Lower leg skin (tissue), 4 donors: Measurements from ENCODE around the gene ARHGAP22. TPM values are rescaled to one million over a fixed set of nuclear protein-coding genes. Genes with fewer than 3 reads are reported as not detected.

Experiments
- DNase-seq, 2 donors: peaks; one replicate each; pipeline ENCODE4 v3.0.0-alpha.2; 2019; ENCODE audit warnings: low spot score in 2 of 2
- H3K4me3 ChIP-seq: fragments of 200-600 bp; sonication (generic); 2 replicates; pipeline ENCODE4 v1.5.1; 2017; ENCODE audit warnings: mild to moderate bottlenecking, low read depth; ENCODE audit not compliant: poor library complexity, severe bottlenecking
- CTCF ChIP-seq, 3 donors: fragments of 450-650 bp; IDR thresholded peaks; one replicate each; pipeline ENCODE4 v1.5.1; 2016; ENCODE audit warnings: antibody characterized with exemption in 3 of 3, mild to moderate bottlenecking in 3 of 3, moderate library complexity in 2 of 3
- POLR2A ChIP-seq, 2 donors: fragments of 450-650 bp; IDR thresholded peaks; one replicate each; pipeline ENCODE4 v1.6.1; 2016 to 2017; ENCODE audit warnings: antibody characterized with exemption in 2 of 2, mild to moderate bottlenecking in 1 of 2, moderate library complexity in 1 of 2
- WGBS, 2 donors: methylation state at CpG; one replicate each; pipeline ENCODE4 v1.1.5; 2018; 5-methylcytosine and 5-hydroxymethylcytosine counted together
- intact Hi-C: fragments of 100-400 bp; cut with DNase I; formaldehyde crosslinking; loops from one replicate; pipeline ENCODE4 v1.15.0; 2023; ENCODE audit warnings: low total_unique reads
- total RNA-seq, 4 donors: library from RNA; depleted of rRNA; stranded (reverse); fragments of >200 nt; gene quantifications; one replicate each; pipeline ENCODE4 v1.1.0, GENCODE V29; 2016

Gene ARHGAP22
- total RNA-seq, 4 donors from 2014 or later: 0.46 to 3.0 (median 1.4) TPM

- no peak overlapping the region for H3K4me3 ChIP-seq
- 69 to 70% methylated on average over 6 of the region's 6 CpGs for WGBS, 2 donors
- peak in 1 of 2 donors; percentile 65 for DNase-seq
- no peak for TF ChIP-seq POLR2A (IDR thresholded peaks at IDR 0.05)
- no peak for TF ChIP-seq CTCF (IDR thresholded peaks at IDR 0.05)
- intact Hi-C loops: no loop called here
Measured at GRCh38 chr10:48598936-48599829, 5.7 kb downstream of the ARHGAP22 start.

GRCh38 chr10:48598243-48598935 lies 6.5 kb downstream of the ARHGAP22 start:
- no peak overlapping the region for H3K4me3 ChIP-seq
- DNase-seq: peak in 1 of 2 donors; percentile 63
- intact Hi-C loops: no loop called here
- WGBS, 2 donors: 82 to 83% methylated on average over 7 of the region's 7 CpGs
- TF ChIP-seq CTCF (IDR thresholded peaks at IDR 0.05): no peak
- TF ChIP-seq POLR2A (IDR thresholded peaks at IDR 0.05): no peak

- DNase-seq: no peak
- WGBS, 2 donors: 81 to 87% methylated on average over 3 of the region's 3 CpGs
- no peak overlapping the region for H3K4me3 ChIP-seq
- TF ChIP-seq POLR2A (IDR thresholded peaks at IDR 0.05) (no peak), CTCF (IDR thresholded peaks at IDR 0.05) (no peak)
- intact Hi-C loops: no loop called here
Measured at GRCh38 chr10:48595539-48595932, 9.3 kb downstream of the ARHGAP22 start.

GRCh38 chr10:48594803-48595538 lies 9.9 kb downstream of the ARHGAP22 start:
- intact Hi-C loops: no loop called here
- no peak for DNase-seq
- no peak overlapping the region for H3K4me3 ChIP-seq
- WGBS, 2 donors: 63% methylated on average over 7 of the region's 7 CpGs
- TF ChIP-seq POLR2A (IDR thresholded peaks at IDR 0.05): no peak
- TF ChIP-seq CTCF (IDR thresholded peaks at IDR 0.05): no peak

GRCh38 chr10:48594371-48594770 lies 10.5 kb downstream of the ARHGAP22 start:
- TF ChIP-seq POLR2A (IDR thresholded peaks at IDR 0.05): no peak
- no peak for TF ChIP-seq CTCF (IDR thresholded peaks at IDR 0.05)
- intact Hi-C loops: no loop called here
- H3K4me3 ChIP-seq: no peak overlapping the region
- 67 to 72% methylated on average over 4 of the region's 4 CpGs for WGBS, 2 donors
- no peak for DNase-seq
